Measurements from ENCODE around the gene ZMIZ1. TPM values are rescaled to one million over a fixed set of nuclear protein-coding genes. Genes with fewer than 3 reads are reported as not detected.
A peak's percentile ranks its signal among the peaks of the same experiment; 100 is the strongest.

Gene ZMIZ1
- total RNA-seq, 2 donors from 2014 or later: 51.4 to 58.0 TPM

DNA sequence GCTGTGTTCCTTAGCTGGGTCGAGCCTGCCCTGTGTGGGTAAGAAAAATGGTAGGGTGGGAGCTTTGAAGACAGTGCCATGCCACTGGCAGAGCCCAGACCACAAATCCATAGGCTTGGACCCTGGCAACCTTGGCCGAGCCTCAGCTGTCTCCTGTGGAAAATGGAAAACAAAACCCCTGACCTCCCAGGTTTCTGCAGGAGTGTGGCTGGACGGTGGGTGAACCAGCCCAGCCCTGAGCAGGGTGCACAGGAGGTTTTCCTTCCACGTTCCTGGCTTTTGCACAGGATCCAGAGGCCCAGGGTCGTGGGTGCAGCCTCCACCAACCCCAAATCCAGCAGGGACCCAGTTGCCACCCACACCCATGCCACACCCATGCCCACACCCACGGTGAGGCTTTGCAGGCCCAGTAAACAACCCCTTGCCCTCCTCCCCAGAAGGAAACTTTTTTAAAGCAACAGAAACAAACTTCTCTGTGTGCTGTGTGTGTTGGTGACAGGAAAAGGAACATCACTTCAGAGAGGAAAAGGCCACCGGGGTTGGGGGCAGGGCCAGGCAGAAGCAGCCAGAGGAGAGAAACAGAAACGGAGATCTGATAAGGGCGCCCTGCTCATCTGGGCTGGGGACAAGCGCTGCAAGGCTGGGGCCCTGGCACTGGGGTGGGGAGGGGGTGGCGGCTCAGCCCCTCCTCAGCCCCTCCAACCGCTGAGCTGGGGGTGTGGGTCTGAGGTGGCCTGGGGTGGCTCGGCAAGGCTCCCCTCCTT is 20.7 kb upstream of the ZMIZ1 start:
- peak; percentile 26 to 43 for ATAC-seq
- intact Hi-C loops (cut with DNase I): no loop called here
- peak; percentile 25 for DNase-seq

DNA sequence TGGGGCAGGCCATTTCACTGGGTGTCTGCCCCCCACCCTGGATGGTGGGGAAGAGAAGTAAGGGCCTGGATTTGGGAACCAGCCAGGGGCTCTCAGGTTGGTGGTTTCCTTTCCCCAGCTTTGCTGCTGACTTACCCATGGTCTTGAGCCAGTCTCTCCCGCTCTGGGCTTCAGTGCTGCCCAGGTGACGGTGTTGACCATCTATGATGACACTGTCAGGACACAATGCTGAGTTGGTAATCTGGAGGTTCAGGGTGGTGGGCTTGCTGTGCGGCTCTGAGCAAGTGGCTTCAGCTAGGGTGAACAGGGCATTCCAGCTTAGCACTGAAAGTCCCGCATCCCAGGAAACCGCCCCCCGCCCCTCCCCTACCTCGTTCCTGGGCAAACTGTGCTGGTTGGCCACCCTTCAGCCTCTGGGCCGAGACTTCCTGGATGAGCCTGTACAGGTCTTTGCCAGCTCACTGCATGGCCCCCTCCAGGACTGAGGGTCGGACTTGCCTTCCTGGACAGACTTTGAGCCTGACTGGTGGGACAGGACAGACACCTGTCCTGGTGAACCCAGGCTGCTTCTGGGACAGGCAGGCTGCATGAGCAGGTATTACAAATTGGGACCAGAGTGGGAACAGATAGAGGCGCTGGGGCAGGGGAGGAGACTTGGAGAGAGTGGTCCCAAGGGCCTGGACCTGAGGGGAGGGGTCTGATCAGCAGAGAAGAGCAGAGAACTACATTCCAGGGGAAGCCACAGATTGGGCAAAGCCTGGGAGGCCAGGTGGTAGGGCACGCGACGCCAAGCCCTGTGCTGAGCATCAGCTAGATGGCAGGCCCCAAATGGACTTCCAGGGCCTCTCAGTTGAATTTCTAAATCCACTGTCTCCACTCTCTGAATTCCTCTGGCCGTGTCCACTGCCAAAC is 19.9 kb upstream of the ZMIZ1 start:
- intact Hi-C loops (cut with DNase I): no loop called here
- ATAC-seq: no peak
- peak; percentile 17 for DNase-seq

DNA sequence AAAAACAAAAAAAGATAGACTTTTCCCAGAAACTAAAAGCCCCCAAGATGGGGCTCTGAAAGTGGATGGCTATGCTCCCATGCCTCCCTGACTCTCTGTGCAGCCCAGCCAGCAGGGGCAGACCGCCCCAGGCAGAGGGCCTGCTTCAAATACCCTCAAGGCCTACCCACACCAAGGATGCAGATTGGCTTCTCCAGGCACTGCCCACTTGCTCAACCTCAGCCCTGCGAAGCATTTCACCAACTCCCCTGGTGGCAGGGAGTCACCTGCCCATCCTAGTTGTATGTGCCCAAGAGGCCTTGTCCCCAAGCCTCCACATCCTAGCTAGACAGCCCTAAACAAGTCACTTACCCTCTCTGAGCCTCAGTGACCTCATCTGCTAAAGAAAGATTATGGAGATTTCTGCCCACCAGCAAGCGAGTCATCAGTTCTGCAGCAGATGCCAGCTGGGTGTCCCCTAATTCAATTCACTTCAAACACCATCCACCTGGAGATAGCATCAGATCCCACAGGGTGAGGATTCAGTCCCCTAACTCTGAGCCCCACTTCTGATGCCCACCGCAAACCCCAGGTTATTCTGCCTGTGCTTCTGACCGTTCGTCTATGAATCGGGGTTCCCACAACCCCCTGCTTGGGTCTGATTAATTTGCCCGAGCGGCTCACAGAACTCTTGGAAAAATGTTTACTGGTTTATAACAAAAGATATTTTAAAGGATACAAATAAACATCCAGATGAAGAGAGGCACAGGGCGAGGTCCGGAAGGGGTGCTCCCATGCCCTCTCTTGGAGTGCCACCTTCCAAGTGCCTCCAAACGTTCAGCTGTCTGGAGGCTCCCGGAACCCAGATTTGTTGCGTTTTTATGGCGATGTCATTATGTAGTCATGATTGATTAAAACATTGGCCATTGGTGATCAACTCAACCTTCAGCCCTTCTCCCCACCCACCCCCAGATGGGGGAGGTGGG is 18.6 kb upstream of the ZMIZ1 start:
- intact Hi-C loops (cut with DNase I): no loop called here
- DNase-seq: peak; percentile 8

DNA sequence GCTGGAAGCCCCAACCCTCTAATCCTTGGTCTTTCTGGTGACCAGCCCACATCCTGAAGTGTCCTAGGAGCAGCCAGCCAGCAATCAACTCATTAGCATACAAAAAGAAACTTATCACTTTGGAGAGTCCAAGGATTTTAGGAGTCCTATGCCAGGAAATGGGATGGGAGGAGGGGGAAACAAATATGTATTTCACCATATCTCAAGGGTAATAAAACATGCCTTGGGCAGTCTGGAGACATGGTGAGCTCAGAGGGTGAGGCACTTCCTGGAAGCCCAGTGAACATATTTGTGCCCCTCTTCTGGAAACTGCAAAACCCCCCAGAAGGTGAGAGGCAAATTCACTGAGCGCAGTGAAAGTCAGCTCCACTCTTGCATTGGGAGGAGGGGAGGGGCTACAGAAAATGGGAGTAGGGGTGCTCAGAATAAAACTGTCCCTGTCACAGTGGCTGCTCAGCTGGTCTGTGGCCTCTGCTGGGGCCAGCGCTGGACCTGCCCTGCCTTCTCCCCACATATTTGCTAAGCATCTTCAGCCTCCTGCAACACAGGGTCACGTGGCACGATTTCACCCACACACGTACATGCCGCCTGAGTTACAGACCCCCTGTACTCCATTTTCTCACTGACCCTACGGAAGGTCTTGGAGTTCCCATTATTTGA is 17.7 kb upstream of the ZMIZ1 start:
- ATAC-seq (no peak), DNase-seq (peak; percentile 7)
- intact Hi-C loops (cut with DNase I): no loop called here

More for the DNA sequence above, 18.6 kb upstream of the ZMIZ1 start:
- ATAC-seq: no peak

DNA sequence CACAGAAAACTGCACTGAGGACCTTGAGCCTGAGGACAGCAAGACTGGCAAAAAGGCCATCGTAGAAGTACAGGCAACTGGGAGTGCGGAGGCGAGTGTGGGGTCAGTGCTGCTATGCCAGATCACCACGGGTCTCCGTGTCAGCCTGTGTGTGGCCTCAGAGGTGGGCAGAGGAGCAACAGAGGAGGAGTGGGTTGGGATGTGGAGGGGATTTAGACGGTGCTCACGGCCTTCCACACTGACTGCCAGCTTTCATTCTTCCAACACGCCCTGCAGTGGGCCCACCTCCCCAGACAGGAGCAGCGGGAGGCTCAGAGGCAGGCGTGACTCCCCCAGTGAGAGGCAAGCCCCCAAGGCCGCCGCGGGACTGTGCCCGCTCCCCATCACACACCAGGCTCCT is 17.0 kb upstream of the ZMIZ1 start:
- DNase-seq: peak; percentile 5
- no peak for ATAC-seq
- intact Hi-C loops (cut with DNase I): no loop called here

DNA sequence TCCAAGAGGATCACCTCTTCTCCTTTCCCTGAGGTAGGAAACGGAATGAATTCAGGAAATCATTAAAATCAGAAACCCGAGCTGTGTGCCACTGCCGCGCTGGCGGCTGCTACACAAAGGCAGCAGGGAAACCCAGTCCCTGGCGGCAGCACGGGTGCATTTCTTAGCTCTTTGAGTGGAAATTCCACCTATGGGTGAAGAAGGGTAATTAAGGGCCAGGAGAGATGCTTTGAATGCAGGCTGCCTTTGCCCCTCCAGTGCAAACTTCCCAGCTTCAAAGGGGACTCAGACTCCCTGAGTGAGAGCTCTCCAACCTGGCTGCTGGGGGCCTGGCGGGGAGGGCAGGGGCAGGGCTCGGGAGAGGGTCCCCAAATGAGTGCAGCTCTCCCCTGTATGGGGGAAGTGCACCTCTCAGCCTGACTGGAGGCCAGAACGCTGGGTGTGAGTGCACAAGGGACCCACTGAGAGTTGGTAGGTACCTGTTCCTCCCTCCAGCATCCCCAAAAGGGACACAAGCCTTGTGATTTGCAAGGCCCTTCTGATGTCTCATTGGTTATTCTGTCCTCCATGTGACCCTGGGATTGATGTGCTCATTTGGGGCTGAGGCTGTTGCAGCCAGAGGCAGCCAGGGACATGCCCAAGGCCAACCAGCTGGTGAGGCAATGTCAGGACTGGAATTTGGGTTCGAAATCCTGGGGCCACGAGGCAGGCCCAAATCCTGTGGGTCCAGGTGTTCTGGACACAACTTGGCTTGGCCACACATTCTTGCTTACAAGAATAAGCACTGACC is 16.3 kb upstream of the ZMIZ1 start:
- peak; percentile 8 for DNase-seq
- no peak for ATAC-seq
- intact Hi-C loops (cut with DNase I): no loop called here

DNA sequence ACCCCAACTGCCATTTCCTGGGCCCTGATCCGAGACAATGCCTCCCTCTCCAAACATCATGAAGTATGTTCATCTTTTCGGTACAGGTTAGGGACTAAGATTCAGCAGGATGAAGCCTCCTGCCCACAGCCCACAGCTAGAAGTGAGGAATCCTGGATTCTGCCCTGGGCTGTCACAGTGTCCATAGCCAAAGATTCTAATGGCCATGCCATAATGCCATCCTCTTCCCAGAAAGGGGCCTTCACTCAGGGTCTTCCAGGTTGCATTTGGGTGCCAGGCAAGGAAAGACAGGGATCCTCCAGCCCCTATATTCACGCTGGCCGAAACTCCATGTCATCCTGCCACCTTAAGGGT is 15.7 kb upstream of the ZMIZ1 start:
- DNase-seq (peak; percentile 3), ATAC-seq (no peak)
- intact Hi-C loops (cut with DNase I): no loop called here

DNA sequence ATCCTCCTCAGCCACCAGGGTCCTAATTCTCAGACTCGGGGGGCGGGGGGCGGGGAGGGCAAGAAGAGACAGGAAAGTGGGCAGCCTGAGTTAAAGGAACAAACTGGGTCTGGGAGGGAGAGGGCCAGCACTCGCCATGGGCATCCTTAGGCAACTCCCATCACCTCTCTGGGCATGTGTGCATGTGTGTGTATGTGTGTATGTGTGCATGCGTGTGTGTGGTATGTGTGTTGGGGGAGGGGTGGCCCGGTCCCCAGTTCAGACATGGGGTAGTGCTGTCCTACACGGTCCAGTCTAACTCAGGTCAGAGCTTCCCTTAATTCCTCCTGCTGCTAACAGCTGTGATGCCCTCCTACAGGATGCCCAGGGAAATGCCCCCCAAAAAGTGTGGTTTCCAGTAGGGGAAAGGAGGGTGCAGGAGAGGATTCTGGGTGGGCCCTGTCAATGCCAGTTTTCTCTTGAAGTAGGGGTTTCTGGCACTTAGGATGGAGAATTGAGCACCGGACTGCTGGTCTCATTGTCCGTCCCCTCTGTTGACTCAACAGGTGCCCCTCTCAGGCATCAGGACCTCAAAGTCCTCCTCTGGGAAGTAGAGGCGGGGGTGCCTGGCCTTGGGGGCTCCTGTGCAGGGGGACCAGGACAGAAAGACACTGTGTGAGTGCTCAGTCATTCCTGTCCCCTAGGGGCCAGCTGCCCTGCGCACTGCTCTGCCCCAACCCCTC is 15.1 kb upstream of the ZMIZ1 start:
- intact Hi-C loops (cut with DNase I): no loop called here
- ATAC-seq (no peak), DNase-seq (peak; percentile 6)

DNA sequence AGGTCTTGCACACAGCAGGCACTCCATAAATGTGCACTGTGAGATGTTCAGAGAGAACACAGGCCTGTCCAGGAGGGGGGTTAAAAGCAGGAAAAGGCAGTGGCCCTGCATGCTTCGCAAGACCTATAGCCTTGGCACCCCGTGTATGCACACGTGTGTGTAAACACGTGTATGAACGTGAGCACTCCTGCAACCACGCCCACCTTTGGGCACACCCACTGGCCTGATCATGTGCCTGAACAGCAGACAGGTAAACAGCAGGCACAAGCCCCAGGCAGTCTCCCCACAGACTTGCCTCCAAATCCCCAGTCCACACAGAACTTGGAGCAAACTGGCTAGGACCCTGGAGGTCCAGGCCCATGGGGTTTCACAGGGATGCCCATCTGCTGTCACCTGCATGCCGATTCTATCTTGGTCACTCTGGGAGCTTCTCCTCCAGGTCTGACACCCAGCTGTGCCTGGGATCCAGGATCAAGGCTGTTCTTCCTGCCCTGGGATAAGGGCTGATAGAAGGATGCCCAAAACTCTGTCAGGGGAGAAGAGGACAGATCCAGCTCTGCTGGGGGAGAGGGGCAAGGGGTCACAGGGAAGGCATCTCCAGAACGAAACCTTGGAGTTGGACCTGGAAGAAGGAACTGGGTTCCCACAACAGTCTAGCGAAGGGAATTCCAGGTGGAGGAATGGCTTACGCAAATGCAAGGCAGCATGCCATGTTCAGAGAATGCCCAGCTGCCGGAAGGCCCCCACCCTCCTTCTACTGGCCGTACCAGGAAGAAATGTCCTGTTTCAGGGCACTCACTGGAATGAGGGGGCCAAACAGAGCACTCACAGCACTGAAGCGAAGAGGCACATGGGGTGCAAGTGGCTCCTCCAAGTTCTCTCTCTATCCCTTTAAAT is 14.3 kb upstream of the ZMIZ1 start:
- intact Hi-C loops (cut with DNase I): no loop called here
- no peak for ATAC-seq
- DNase-seq: peak; percentile 16

DNA sequence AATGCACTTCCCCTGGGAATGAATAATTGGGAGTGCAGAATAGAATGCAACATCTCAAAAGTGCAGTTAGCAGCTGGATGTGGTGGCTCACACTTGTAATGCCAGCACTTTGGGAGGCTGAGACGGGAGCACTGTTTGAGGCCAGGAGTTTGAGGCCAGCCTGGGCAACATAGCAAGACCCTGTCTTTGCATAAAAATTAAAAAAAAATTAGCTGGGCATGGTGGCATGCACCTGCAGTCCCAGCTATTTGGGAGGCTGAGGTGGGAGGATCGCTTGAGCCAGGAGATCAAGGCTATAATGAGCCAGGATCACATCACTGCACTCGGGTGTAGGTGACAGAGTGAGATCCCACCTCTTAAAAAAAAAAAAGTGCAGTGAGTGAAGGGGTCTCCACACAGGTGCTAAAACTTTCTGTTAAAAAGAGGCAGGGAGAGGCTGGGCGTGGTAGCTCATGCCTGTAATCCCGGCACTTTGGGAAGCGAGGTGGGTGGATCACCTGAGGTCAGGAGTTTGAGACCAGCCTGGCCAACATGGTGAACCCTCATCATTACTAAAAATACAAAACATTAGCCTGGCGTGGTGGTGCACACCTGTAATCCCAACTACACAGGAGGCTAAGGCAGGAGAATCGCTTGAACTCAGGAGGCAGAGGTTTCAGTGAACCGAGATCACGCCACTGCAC is 13.5 kb upstream of the ZMIZ1 start:
- ATAC-seq: no peak
- DNase-seq: peak; percentile 4
- intact Hi-C loops (cut with DNase I): no loop called here

DNA sequence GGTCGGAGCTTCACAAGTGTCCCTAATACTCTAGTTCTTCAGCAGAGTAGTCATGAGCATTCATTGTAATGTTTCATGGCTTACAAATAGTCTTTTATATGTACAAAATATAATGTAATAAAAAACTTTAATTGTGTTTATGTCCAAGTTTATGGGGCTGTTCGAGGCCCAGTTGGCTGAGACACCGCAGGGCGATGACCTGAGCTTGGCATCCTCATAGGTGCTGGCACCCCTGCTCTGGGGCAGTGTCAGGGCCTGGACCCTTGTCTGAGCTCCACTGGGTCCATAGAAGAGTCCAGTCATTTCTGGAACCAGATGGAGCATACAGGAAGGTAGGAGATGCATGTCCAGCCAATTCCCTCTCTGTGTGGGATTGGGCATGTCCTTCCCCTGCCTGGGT is 12.9 kb upstream of the ZMIZ1 start:
- intact Hi-C loops (cut with DNase I): no loop called here
- DNase-seq (no peak), ATAC-seq (no peak)

DNA sequence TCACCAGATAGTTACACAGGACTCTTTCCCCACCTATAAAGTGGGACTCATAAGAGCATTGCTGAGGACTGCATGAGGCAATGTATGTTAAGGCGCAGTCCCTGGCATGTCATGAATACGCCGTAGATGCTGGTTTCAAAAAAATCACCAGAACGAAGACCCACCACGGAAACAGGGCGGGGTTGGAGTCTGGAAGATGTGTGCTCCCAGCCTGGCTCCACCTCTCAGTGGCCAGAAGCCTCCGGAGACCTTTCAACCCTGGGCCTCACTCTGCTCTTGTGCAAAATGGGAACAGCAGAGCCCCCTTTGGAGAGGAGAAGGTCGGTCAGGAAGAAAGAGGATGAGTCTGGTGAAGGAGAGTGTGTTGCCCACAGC is 12.4 kb upstream of the ZMIZ1 start:
- intact Hi-C loops (cut with DNase I): no loop called here
- peak; percentile 5 for DNase-seq
- no peak for ATAC-seq

DNA sequence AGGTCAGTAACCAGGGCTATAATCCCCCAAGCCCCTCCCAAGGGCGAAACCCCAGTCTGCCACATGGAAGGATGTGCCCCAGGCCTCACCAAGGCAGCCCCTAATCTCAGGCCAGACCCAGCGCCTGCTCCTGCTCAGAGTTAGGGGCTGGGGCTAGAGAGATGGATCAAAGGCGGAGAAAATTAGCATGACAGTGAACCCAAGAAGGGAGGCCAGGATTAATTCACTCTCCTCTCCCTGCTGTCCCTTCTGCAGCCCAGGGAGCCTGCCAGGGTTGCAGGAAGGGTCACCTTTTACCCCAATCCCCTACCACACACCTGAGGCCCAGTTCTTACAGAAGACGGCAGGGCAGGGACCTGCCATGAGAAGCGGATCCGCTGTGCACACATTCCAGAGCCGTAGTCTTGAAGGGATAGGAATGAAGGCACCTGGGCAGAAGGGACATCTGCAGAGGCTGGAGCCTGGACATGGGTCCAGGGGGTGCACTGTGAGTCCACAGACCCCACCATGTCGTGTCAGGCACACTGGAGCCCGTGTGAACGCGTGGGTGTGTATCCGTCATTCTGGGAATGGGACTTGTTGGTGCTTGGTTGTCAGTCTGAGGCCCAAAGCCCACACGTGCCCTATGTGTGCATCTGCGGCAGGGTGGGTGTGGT is 11.9 kb upstream of the ZMIZ1 start:
- ATAC-seq (no peak), DNase-seq (peak; percentile 7)
- intact Hi-C loops (cut with DNase I): no loop called here

DNA sequence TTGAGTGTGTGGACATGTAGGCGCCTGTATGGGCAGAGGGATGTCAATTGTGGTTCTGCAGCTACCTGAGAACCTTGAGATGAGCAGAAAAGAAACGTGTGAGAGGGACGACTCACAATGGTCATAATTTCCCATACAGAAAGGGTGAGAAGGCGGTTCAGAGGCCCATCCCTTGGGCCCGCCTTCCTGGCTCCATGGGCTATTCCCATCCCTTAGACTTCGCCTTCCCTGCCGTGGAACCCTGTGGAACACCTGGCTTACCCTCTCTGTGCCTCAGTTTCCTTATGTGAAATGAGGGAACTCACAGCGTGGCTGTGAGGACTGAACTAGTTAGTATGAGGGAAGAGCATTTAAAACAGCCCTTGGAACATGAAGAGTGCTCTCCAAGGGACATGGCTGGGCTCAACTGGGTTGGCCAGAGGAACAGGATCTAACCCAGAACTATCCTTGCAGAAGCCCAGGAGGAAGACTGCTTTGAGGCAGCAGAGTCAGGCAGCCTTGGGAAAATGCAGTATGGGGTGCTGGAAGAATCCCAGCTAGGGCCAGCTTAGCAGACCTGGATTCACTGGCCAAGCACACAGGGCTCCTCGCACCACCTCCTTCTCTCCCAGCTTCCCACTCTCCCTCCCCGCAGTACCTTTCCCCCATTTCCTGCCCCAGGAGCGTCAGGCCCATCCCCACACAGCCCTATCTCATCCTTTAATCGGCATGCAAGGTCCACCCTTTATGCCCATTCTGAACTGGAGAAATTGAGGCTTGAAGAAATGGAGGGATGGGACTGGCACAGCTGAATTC is 11.1 kb upstream of the ZMIZ1 start:
- intact Hi-C loops (cut with DNase I): no loop called here

More for the DNA sequence above, 11.1 kb upstream of the ZMIZ1 start:
- ATAC-seq (no peak), DNase-seq (no peak)

Measured in left cardiac atrium (tissue), 4 donors.